LoVo (cell line): ENCODE data around the gene DEK.
"Not testable (repeated sequence)": the region's sequence is repeated elsewhere in the genome, so short reads cannot be mapped to it uniquely, and the experiment has no call there.

Experiments used
- DNase-seq: peaks from one replicate; pipeline ENCODE4 v3.0.0-alpha.2; 2016; ENCODE audit warnings: low spot score

Gene DEK

GRCh38 chr6:18264219-18264922 lies at the start of gene DEK:
DEK (minus strand) TSS chr6:18264530; CDS start chr6:18263987, 543 bp downstream.
- peak; percentile 86 for DNase-seq

- no peak for DNase-seq
Observed at GRCh38 chr6:18312368-18312767, 48.0 kb upstream of the DEK start.

- not testable (repeated sequence) for DNase-seq
Observed at GRCh38 chr6:18310010-18310409, 45.7 kb upstream of the DEK start.

- no peak for DNase-seq
Observed at GRCh38 chr6:18309046-18309445, 44.7 kb upstream of the DEK start.

- no peak for DNase-seq
Observed at GRCh38 chr6:18308070-18308735, 43.9 kb upstream of the DEK start.

GRCh38 chr6:18306977-18307376 lies 42.6 kb upstream of the DEK start:
- no peak for DNase-seq

GRCh38 chr6:18302561-18303439 lies 38.5 kb upstream of the DEK start:
- no peak for DNase-seq

GRCh38 chr6:18293076-18293904 lies 29.0 kb upstream of the DEK start:
- DNase-seq, result peak; percentile 73

- DNase-seq, result no peak
Observed at GRCh38 chr6:18289283-18289682, 25.0 kb upstream of the DEK start.

GRCh38 chr6:18284261-18284660 lies 19.9 kb upstream of the DEK start:
- no peak for DNase-seq

- no peak for DNase-seq
Observed at GRCh38 chr6:18281564-18281963, 17.2 kb upstream of the DEK start.

- DNase-seq, result no peak
Observed at GRCh38 chr6:18280084-18280483, 15.8 kb upstream of the DEK start.

- DNase-seq, result no peak
Observed at GRCh38 chr6:18279422-18279821, 15.1 kb upstream of the DEK start.

GRCh38 chr6:18277237-18278006 lies 13.1 kb upstream of the DEK start:
- DNase-seq, result no peak

- no peak for DNase-seq
Observed at GRCh38 chr6:18276610-18277236, 12.4 kb upstream of the DEK start.

- no peak for DNase-seq
Observed at GRCh38 chr6:18270216-18270615, 5.9 kb upstream of the DEK start.

- no peak for DNase-seq
Observed at GRCh38 chr6:18269717-18270116, 5.4 kb upstream of the DEK start.

- peak; percentile 18 for DNase-seq
Observed at GRCh38 chr6:18269253-18269652, 4.9 kb upstream of the DEK start.

GRCh38 chr6:18268066-18268465 lies 3.7 kb upstream of the DEK start:
- DNase-seq, result no peak

- DNase-seq, result no peak
Observed at GRCh38 chr6:18266523-18266912, 2.2 kb upstream of the DEK start.
